SW480 (cell line): ENCODE data around the gene ATXN10.

Source experiments
- DNase-seq: peaks from one replicate; pipeline ENCODE4 v3.0.0-alpha.2; 2016; ENCODE audit warnings: low spot score

ATXN10 gene

DNA sequence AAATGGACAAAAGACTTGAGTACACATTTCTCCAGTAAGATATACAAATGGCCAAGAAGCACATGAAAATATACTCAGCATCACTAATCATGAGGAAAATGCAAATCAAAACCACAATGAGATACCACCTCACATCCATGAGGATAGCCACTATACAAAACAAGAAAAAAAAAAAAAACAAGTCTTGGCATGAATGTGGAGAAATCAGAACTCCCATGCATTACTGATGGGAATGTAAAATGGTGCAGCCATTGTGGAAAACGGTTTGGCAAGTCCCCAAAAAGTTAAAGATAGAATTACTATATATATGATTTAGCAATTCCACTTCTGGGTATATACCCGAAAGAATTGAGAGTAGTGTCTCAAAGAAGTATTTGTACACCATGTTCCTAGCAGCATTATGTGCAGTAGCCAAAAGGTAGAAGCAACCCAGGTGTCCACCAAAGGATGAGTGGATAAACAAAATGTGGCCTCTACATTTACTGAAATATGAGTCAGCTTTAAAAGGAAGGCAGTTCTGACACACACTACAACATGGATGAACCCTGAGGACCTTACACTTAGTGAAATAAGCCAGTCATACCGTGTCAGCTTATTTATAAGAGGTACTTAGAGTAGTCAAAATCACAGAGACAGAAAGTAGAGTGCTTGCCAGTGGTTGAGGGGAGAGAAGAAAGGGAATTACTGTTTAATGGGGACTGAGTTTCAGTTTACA, 159.1 kb downstream of the ATXN10 start:
- DNase-seq, result peak; percentile 6

- DNase-seq, result no peak
Measured at GRCh38 chr22:45831394-45831793, 159.8 kb downstream of the ATXN10 start.

GRCh38 chr22:45832180-45832579, 160.5 kb downstream of the ATXN10 start:
- DNase-seq, result no peak

GRCh38 chr22:45832959-45833580, 161.4 kb downstream of the ATXN10 start:
- DNase-seq, result no peak

- DNase-seq, result no peak
Measured at GRCh38 chr22:45833613-45834012, 162.0 kb downstream of the ATXN10 start.

- DNase-seq, result no peak
Measured at GRCh38 chr22:45834241-45834640, 162.6 kb downstream of the ATXN10 start.

- DNase-seq, result peak; percentile 96
Measured at GRCh38 chr22:45834795-45835194, 163.2 kb downstream of the ATXN10 start.

DNA sequence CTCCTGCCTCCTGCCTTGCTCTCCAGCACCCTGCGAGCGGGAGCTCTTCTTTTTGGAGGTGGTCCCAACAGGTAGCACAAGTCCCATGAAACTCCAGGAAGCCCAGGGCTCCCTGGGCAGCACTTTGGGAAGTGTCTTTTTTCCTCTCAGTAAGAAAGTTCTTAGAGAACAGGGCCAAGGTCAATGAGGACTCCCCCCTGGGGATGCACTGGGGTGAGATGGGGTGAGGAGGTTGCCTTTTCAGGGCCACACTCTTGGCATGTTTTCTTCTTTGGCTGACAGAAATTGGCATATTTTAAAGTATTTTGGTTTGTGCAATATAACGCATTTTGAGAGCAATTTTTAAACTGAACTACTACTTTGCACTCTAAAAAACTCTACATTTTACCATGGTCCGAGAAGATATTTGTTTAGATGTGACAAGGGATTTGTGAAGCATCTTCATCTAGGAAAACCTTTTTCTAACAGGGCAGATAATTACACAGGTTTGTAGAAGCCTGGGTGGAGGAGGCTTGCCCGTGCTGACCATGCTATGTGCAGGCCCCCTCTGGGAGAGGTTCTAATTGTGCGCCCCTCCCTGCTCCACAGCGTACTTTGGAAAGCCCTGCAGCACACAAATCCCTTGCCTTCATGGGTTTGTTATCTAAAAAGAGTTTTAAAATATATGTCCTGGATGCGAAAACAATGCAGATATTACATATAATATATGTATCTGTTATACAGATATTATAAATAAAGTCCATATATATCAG, 165.0 kb downstream of the ATXN10 start:
- no peak for DNase-seq

- DNase-seq, result no peak
Measured at GRCh38 chr22:45837508-45837907, 165.9 kb downstream of the ATXN10 start.

GRCh38 chr22:45838305-45838887, 166.8 kb downstream of the ATXN10 start:
- no peak for DNase-seq

- no peak for DNase-seq
Measured at GRCh38 chr22:45840483-45840882, 168.8 kb downstream of the ATXN10 start.

DNA sequence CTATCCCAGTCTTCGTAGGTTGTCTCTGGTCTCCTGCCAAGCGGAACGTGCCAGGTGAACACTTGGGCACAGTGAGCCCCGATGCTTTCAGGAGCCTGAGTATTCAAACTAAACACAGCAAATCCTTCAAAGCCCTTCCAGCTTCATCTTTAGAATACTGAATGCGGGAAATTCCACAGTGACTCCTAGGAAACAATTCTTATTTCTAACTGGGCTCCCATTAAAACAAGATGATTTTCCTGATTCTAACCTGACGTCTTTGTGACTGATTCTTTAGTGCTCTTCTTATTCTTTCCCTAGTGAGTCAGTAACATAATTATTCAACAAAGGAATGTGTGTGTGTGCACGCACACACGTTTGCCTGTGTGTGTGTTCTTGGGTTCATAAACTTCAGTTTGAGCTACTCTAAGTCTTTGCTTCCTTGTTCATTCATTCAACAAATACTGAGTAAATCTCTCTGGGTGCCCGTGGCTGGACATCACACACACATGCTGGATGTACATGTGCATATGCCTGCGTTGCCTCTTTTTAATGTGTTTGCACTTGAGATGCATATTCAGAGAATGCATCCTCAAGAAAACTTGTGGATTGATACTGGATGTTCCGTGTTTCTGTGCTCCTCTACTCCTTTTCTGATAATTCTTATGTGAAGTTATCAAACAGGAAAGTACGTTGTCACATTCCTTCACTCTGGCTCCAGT, 170.8 kb downstream of the ATXN10 start:
- no peak for DNase-seq

GRCh38 chr22:45843031-45843430, 171.4 kb downstream of the ATXN10 start:
- DNase-seq, result no peak

- DNase-seq, result no peak
Measured at GRCh38 chr22:45843986-45844385, 172.4 kb downstream of the ATXN10 start.

DNA sequence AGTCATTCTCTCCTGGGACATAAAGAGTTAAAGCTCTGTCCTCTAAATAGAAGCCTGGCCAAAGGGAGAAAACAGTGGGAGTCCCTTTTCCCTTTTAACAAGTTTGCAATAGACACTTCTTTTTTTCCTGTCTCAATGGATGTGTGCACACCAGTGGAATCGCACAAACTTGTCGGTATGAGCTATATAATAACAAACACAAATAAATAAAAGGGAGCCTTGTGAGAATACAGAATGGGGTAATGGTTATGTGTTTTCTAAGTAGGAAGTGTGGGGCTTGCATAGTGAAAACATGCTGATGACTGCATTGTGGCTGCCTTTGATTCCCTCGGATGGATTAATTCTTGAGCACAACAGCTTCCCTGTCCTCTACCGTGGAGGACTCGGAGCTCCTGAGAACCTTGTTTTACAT, 173.4 kb downstream of the ATXN10 start:
- DNase-seq, result no peak

GRCh38 chr22:45846952-45847351, 175.3 kb downstream of the ATXN10 start:
- no peak for DNase-seq

GRCh38 chr22:45848904-45849303, 177.3 kb downstream of the ATXN10 start:
- DNase-seq, result no peak

- no peak for DNase-seq
Measured at GRCh38 chr22:45852826-45853225, 181.2 kb downstream of the ATXN10 start.

GRCh38 chr22:45855961-45856360, 184.3 kb downstream of the ATXN10 start:
- no peak for DNase-seq

- DNase-seq, result no peak
Measured at GRCh38 chr22:45857519-45857918, 185.9 kb downstream of the ATXN10 start.

DNA sequence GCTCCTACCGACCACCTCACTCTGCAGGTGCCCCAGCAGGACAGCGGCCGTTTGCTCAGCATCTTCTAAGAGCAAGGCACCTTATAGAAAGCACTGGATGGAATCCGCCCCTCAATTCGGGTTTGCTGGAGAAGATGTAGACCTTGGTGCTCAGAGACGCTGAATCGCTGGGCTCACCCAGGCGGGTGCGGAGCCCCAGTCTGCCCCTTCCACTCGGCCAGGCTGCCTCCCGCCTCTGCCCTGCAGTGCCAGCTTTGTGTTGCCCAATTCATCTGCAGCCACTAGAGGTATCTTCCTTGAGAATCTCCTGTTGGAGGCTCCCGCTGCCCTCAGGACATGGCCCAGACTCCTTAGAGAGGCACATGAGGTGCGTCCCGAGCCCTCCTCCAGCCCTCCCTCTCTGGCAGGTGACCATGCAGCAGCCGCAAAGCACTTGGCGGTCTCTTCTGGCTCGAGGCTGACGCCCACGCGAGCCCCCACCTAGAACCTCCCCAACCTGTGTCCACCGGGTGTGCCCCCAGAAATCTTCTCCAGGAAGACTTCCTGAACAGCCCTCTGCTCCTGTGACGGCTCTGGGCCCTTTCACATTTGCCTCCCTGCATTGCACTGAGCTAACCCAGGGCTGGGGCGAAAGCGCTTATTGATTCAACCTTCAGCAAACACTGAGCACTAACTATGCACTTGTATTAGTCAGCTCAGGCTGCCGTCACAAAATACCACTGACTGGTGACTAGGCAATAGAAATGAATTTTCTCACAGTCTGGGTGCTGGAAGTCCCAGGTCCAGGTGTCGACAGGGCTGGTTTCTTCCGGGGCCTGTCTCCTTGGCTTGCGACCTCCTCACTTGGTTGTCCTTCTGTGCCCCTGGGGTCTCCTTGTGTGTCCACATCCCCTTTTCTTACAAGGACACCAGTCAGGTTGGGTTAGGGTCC, 187.9 kb downstream of the ATXN10 start:
- DNase-seq, result no peak
